Muscle of back (tissue), 11 donors: Measurements from ENCODE around the gene GP5. TPM values are rescaled to one million over a fixed set of nuclear protein-coding genes. Genes with fewer than 3 reads are reported as not detected.
A peak's percentile ranks its signal among the peaks of the same experiment; 100 is the strongest.

Source experiments
- DNase-seq, 3 donors: peaks; one replicate each; pipeline versions ENCODE4 v3.0.0 to v3.0.0-alpha.2; 2013
- polyA plus RNA-seq, 10 donors: library from polyadenylated mRNA; unstranded; fragments of 120-200 nt; gene quantifications; one replicate each; pipeline ENCODE4 v1.2.1, GENCODE V29; 2013; ENCODE audit not compliant: insufficient read length in 10 of 10

GP5 gene
- polyA plus RNA-seq, 10 donors, result 0.16 to 0.57 (median 0.25) TPM

DNA sequence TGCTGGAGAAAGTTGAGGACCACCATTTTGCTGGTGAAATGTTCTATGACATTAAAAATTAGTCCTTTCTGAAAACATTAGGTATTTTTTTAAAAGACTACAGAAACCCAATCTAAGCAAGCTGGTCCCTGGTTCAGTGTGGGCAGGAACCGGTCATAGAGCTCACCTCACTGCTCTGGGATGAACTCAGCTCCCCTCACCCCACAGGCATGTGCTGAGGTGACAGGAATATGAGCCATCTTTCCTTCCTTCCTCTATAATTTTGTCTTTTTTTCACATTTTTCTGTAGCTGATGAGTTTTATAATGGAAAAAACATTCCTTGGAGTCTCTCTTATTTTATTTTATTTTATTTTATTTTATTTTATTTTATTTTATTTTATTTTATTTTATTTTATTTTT lies 21.4 kb downstream of the GP5 start:
- no peak for DNase-seq

DNA sequence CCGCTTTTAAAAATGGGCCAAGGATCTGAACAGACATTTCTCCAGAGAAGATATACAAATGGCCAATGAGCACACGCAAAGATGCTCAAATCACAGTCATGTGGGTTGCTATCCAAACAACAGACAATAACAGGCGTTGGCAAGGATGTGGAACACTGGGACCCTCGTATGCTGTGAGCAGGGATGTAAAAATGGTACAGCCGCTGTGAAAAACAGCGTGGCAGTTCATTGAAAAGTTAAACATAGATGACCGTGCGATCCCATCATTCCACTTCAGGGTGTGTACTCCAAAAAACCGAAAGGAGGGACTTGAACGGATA lies 22.9 kb downstream of the GP5 start:
- no peak for DNase-seq

DNA sequence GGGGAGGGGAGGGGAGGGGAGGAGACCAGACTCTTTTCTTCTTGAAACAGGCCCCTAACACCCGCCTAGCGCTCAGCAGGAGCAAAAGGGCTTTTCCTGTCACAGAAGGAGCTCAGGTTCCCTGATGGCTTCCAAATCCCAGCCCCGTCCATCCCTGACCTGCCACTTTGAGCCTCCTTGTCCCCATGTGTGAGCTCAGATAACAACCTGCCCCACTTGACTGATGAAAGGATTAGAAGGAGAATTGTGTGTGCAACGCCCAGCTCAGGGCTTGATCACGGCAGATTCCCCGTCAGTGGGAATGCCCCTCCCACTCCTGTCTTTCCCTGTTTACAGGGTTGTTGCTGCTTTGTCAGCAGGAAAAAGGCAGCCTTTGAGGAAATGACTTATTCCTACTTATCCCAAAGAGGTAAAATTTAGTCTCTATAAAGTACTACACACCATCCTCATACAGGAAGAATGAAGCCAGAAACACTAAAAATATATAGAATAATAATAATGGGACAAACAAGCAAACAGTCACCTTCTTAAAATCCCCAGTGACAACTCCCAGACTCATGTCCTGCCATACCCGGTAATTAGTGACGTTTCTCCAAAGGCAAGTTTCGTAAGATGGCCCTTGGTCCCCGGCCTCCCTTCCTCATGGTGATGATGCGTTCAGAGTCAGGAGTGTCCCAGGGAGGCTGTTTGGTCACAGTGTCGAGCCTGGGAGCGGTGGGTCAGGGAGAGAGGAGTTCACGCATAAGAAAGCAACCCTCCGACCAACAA lies 23.4 kb downstream of the GP5 start:
- no peak for DNase-seq

DNA sequence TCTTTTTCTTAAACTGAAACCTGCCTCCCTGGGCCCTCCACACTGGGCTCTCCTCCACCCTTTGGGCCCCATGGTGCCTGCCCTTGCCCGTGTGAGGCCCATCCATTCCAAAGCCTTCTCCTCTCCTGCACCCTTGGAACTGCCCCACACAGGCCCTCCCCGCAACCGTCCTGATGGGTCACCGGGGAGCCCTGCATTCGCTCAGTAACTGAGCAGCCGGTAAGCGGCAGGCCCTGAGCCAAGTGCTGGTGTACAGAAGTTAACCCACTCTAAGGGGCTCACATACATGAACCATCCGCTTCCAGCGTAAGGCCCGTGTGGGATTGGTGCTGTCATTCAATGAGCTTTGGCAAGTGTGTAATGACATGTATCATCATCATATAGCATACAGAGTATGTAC lies 24.1 kb downstream of the GP5 start:
- no peak for DNase-seq

DNA sequence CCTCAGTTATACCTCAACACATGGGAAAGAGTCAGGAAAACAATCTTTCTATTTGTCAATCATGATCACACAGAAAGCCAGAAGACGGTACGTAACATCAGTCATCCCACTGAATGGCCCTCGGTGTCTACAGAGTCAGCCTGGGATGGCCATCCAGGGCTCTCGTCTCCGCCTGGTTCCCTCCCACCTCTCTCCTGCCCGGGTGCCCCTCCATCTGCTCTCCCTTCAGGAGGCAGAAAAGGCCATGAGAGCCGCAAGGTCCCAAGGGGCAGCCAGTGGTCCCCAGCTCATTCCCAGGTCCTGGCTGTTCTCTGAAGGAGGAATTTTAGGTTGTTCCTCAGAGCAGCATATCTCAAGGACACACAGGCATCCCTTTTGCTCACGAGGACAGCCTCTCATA lies 25.2 kb downstream of the GP5 start:
- no peak for DNase-seq

DNA sequence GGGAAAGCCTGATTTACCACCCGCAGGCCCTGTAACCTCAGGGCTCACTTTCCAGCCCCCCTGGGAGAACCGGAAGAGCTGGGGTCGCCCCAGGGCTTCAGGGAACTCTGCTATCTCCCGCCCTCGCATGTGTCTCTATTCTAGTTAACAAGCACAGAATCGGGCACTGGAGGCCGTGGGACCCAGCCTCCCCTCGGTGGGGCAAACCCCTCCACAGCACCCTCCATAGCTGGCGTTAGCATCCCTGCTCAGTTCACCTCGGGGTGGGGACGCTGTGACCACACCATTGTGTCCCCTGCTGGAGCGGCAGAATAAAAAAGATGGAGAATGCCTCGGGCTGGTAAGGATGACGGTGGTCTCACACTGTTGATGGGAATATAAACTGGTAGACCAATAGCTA lies 26.0 kb downstream of the GP5 start:
- no peak for DNase-seq

DNA sequence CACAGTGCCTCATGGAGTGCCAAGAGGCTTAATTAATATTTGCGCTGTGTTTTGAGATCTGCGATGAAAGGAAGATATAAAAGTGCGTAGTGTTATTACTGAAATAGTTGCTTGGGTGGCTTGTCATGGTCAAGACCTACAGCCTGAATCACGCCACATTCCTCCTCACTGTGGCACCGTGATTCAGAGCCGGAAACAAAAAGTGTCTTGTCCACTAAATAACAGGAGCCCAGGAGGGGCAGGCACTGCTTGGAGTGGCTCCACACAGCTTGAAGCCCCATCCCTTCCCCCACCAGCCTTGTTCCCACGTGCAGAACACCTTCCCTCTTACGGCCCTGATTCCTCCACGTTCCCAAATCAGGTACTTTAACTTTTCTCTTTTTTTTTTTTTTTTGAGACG lies 28.3 kb downstream of the GP5 start:
- no peak for DNase-seq

DNA sequence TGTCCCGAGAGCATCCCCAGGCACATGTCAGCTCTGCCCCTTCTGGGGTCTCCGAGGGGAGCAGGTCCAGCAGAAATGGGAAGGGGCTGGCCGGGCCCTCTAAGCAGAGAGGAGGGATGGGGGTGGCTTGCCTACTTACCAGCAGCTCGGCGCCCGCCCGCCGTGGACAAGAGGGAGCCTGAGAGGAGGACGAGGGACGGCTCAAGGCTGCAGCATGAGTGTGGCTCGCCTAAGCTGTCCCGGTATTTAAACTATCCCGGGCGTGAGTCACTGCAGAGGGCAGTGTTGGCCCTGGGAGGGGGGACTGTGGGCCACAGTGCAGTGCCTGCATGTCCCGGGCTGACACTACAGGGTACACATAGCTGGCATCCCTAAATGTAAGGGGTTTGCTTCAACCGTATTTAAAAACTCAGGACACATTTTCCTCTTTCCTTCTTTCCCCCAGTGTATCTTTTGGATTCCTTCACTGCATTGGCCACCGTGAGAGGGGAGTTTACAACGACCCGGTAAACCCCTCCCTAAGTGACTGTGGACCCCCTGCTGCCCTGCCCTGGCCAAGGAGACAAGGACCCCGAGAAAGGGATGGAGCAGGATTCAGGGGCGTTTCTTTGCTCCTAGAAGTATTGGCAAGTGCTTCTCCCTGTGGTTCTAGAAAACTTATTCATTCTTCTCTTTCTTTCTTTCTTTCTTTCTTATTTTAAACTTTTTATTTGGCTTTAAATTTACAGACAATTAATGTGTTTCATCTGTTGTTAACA lies 29.4 kb downstream of the GP5 start, which contains the start of gene LRRC15:
LRRC15 (minus strand) TSS at position 222 of the 758 bp plus-strand sequence. CDS start 8,700 bp downstream, outside the sequence.
- DNase-seq, result peak in 1 of 3 donors; percentile 44

DNA sequence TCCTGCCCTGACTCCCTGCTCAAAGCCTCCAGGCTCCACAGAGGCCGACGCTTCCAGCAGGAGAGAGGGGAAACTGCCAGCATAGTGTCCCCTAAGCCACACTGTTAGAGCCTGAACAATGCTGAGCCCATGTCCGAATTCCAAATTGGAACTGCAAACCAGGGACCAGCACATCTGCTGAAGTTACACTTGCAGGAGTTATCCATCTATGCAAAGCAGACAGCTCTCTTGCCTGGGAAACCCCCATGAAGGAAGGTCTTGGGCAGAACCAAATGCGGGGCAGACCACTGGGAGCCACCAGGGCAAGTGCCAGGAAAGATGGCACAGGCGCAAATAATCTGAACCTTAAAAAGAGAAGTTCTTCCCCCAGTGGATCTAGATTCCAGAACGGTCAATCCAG lies 30.1 kb downstream of the GP5 start:
- DNase-seq, result no peak

DNA sequence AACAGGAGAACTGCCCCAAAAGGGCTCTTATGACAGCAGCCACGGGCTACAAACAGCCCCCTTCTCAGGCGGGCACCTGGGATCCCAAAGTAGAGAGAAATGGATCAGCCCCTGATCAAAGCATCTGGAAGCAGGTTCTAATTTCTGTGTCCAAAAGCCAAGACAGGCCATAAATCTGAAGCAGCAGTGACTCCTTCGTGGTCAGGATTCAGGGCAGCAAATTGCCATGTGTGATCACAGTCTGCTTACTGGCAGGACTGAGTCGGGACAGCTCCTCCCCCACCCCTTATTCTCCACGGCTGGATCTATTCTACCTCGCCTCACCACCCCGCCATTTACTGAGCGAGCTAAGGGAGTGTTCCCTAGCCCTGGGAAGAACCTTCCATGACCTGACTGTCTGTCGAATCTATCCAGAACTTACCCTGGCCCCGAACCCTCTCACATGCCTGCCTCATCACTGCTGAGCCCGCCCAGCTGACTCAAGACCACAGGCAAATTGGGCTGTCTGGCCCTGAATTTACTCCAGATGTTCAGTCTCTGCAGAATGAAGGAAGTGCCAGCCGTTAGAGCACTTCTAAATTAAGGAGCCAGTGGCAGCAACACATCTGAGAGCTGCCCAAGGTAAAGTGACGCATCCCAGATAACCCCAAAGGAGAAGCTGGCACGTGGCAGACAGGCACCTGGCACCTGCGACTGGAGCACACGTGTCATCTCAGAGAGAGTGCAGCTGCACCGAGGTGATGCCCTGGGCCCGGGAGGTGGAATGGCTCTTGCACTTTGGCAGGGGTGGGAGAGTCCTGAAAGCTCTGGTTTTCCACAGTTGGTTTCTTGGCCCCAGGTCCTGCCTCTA lies 30.8 kb downstream of the GP5 start:
- peak; percentile 30 to 48 (median 43) for DNase-seq

DNA sequence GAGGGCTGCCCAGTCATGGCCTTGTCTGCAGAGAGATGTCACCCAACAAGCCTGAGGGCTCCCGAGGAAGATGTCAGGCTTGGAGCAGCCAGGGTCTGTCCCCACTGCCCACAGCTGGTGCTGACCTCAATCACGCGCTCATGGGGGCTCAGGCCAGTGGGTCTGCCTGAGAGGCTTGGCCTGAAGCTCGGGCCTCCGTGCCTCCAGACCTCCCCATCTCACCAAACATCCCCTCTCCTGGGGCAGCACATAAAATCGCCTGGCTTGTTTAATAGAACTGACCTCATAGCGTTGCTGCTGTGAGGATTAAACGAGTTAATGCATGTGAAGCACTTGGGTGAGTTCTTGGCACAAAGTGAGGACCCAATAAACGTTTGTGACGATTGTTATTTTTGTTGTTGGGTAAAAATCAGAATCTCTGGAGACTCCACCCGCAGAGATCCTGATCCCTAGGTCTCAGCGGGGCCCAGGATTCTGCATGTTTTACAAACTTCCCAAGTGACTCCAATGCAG lies 33.0 kb downstream of the GP5 start:
- no peak for DNase-seq

DNA sequence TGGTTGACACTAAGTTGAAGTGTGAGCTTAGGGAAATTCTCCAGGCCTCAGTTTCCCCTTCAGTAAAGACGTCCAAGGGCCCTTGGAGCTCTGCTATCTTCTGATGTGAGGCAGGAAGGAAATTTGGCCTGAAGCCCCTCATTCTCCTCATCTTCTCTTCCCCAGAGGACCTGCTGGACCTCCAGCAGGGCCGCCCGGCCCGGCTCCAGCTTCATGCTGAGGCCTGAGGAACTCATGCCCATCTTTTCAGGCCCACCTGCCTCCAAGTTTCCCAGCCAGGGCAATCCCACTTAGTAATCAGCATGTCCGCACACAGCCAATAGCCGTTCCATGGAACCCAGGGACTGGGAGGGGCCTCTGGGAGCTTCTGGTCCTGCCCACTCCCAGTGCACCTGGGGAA lies 33.5 kb downstream of the GP5 start:
- DNase-seq, result no peak

DNA sequence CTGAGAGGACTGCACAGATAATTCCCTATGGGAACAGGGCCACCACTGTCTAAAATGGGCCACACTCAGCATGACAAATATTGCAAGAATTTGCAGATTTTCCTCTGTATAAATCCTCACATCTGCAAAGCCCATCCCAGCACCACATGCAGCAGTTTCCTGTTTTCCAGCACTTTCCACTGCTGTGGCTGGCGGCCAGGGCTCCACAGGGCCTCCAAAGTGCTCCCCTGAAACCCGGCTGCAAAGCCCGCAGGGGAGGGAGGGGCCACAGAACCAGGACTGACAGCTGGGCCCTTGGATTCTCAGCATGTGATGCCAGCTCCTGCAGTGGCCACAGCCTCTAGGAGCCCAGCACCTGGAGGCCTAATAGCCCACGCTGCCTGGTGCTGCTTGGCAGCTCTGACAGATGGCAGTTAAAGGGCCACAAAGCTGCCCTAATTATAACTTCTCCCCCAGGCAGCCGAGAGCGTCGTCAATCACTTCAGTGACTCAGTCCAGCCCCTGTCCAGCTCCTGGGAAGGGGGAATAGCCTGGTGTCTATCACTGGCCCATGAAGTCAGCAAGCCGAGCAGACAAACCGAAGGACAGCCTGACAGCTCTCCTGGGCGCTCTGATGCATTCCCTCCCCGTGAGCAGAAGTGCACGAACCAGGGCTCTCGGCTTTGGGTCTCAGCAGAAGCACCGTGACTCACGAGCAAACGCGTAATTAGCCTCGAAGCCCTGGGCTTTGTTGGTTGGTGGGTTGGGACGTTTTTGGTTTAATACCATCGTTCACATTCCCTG lies 34.2 kb downstream of the GP5 start:
- DNase-seq, result peak; percentile 60 to 91 (median 89)

DNA sequence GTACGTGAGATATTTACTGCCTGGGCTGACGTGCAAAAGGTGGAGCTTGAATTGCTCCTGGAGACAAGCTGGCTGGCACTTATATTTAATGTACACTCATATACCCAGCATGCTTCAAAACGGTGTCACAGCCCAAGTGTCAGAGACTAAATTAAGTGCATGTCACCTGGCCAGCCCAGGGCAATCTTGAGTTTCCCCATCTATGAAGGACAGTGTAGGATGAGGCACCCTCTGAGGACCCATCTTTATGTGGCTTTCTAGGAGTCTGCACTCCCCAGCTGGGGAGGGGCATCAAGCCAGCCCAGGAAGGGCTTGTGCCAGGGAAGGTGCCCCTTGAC lies 34.8 kb downstream of the GP5 start:
- no peak for DNase-seq

DNA sequence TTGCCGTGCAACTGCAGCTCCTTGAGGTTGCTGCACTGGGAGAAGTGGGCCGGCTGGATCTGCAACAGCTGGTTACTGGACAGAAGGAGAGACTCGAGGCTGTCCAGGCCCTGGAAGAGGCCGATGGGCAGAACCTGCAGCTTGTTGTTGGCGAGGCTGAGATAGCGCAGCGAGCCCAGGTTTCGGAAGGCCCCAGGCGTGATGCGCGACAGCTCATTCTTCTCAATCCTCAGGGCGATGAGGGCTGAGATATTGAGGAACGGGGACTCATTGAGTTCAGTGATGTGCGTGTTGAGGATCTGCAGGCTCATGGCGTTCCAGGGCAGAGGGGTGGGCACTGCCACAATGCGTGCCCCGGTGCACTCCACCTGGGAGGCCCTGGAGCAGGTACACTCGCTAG lies 38.5 kb downstream of the GP5 start:
- DNase-seq, result no peak

DNA sequence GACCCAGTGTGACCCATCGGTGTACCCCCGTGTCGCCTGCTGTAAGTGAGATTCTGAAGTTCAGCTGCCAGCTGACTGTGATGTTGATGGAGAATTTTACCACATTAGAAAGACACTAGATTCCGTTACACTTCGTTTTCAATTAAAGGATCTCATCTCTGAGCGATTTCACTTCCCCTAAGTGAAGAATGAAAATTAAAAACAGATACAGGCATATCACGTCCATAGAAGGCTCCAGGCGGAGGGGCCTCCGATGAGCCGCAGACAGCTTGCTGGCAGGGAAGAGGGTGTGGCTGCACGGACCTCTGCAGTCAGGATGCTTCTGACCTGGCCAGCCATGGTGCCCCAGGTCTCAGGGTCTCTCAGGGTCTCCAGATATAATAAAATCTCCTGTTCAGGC lies 41.4 kb downstream of the GP5 start:
- no peak for DNase-seq

DNA sequence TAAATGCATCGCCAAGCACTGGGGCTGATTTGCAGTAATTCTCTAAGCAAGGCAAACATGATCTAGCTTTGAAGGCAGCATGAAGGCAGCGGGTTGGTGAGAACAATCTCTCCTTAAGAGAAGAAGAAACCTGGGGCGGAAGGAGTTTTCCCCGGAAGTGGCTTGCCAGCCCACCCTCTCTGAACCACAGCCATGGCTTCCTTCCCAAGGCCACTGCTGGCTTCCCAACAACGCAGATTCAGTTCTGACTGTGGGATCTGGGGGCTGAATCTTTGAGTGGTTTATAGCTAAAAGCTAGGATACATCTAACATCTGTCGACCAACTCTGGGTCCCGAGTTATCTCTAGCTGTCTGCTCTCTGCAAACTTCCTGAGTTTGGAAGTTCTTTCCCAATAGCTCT lies 43.7 kb downstream of the GP5 start:
- no peak for DNase-seq

DNA sequence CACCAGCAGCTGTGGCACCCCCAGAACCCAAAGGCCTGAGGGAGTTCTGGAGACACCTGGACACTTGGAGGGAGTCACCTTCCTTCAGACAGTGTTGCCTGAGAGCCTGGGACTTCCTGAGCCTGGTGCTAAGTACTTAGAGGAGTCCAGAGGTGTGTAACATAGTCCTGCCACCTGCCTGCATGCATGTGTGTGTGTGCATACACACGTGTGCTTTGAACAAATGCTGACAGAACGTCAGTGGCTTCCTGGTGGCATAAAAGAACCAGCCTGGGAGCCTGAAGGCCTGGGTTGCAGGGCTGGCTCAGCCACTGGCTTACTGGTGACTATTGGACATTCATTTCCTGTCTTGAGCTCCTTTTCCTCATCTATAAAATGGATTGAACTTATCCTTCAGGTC lies 44.8 kb downstream of the GP5 start:
- DNase-seq, result no peak

DNA sequence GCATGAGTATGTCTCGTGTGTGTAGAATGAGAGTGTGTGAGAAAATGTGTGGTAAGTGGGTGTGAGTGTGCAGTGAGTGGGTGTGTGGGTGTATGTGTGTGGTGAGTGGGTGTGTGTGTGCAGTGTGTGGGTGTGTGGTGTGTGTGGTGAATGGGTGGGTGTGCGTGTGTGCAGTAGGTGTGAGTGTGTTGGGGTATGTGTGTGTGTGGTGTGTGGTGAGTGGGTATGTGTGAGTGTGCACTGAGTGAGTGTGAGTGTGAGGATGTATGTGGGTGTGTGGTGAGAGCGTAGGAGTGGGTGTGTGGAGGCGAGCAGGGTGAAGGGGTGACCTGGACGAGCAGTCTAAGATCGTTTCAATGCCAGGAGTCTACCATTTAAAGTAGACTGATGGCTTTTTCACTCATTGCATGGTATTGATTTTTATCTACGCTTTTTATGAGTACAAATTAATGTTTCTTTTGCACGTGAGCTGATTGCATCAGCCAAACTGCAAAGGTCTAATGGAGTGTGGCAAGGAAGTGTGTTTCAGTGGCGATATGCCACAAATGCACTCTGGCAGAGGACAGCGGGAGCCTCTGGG lies 46.3 kb downstream of the GP5 start:
- DNase-seq, result no peak

DNA sequence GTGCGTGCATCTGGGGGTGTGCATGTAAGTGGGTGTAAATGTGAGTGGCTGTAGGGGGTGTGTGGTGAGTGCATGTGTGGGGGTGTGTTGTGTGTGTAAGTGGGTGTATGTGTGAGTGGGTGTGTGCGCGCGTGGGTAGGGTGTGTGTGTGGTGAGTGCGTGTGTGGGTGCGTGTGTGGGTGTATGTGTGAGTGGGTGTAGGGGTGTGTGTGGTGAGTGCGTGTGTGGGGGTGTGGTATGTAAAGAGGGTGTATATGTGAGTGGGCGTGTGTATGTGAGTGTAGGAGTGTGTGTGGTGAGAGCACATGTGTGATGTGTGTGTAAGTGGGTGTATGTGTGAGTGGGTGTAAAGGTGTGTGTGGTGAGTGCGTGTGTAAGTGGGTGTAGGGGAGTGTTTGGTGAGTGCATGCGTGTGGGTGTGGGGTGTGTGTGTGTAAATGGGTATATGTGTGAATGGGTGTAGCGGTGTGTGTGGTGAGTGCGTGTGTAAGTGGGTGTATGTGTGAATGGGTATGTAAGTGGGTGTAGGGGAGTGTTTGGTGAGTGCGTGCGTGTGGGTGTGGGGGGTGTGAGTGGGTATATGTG lies 47.0 kb downstream of the GP5 start:
- DNase-seq, result no peak
